ENCODE data around the gene MDM4.

Gene MDM4

GRCh38 chr1:204602871-204603542 lies 86.8 kb downstream of the MDM4 start:
- DNase-seq (ENCODE audit: low read depth in 2 of 3, low spot score in 1 of 3) = no peak

- no peak for DNase-seq (ENCODE audit: low read depth in 2 of 3, low spot score in 1 of 3)
These were observed 89.6 kb downstream of the MDM4 start for GRCh38 chr1:204605791-204606190.
